ENCODE data around the gene NME7. TPM values are rescaled to one million over a fixed set of nuclear protein-coding genes. Genes with fewer than 3 reads are reported as not detected.
A peak's percentile ranks its signal among the peaks of the same experiment; 100 is the strongest.
"Not testable (repeated sequence)": the region's sequence is repeated elsewhere in the genome, so short reads cannot be mapped to it uniquely, and the experiment has no call there.

Gene NME7
- total RNA-seq, 2 donors from 2014 or later: 13.0 TPM

DNA sequence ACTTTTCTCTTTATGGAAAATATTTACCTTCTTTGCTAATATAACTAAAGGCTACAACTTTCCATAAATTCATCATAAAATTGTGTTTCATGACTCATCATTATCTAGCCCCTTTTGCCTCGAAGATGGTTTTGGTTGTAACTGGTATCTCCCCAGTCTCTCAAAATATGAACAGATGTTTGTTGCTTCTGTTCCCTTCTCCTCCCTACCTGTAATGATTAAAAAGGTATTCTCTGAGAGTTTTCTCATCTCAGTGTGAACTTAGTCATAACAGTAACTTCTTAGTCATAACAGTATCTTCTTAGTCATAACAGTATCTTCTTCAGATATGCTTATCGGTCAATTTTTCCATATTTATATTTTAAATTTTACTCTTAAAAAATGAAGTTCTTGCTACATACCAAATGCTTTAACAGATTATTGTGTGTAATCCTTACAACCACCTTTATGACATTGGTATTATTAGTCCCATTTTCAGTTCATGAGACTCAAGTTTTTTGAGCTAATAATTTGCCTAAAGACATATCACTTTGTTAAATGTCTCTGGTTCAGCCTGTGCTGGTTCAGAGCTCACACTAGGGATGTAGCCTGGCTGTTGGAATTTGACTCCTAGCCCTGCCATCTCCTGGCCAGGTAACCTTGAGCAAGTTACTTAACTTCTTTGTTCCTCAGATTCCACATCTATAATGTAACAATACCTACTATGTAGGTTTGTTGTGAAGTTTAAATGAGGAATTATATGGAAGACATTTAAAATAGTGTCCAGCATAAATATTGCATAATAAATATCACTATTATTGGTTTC, 228.5 kb downstream of the NME7 start:
- H3K9me3 Mint-ChIP-seq: no peaks in the 10 kb centered on the region
- H3K27ac Mint-ChIP-seq: peak overlapping the region; percentile 55 to 91
- ATAC-seq (peak; percentile 96 to 97), DNase-seq (ENCODE audit: low spot score in 2 of 2) (no peak)
- H3K36me3 Mint-ChIP-seq: no peaks in the 10 kb centered on the region

DNA sequence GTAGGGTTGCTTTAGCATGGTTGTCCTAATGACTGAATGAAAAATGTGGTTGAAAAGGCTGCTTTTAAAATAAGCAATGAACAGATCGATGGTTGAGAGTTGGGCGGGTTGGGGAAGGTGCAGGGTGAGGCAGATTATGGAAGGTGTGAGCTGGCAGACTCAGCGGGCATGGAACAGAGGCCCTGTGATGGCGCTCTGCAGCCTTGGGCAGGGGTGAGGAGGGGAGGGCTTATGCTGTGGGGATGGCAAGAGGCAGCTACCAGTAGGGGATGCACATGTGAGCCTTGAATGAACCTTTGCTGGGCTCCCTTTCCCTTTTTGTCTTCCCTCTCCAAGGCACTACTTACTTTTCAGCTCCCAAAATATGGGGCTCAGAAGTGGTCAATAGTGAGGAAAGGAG, 230.2 kb downstream of the NME7 start:
- Mint-ChIP-seq H3K9me3 (no peaks in the 10 kb centered on the region), H3K36me3 (peaks cover 0 to 4% of the 10 kb centered on the region in 2 donors)
- no peak for ATAC-seq

DNA sequence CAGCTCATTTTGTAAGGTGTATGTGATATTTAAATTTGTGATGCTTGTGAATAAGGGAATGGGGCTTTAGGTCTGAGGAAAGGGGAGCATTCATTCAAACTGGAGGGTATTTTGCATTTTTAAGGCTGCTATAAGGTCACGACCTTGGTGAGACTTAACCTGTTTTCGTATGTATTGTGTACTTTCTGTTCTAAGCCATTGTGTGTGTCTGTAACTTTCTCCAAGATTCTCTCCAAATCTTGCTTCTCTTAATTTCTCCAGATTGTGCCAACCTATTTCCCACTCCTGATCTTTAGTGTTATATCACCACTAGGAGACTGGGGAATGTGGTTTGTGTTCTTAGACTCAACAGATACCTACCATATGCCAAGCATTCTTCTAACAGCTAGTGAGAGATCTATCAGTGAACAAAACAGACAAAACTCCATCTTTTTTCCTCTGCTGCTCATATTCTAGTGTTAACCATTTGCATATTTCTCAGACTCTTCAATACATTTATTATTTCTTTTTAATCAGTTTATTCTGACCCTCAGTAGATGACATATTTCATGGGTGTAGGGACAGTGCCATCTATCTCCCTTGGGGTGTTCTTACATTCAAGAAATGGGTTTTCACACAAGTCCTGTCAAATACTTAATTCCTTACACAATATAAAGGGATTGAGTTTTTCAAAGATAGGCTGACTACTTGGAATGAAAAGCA, 233.6 kb downstream of the NME7 start:
- H3K27ac Mint-ChIP-seq: no peak overlapping the region
- ATAC-seq: no peak

More for the DNA sequence above, 230.2 kb downstream of the NME7 start:
- no peak for DNase-seq (ENCODE audit: low spot score in 2 of 2)
- peak overlapping the region in 1 of 2 donors; percentile 47 for H3K27ac Mint-ChIP-seq

DNA sequence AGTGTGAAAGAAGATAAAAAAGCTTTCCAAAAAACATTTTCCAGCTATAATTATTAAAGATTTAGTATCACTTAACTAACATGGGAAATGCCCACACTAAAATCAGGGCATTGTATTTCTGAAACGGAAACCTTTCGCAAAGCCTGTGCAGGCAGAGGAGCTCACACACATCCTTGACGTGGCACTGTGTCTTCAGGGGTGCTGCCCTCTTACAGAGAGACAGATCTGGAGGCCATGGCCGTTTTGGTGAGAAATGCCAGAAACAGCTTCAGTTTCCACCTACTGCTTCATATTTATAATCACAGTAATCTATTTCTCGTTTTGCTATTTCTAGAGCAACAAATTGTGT, 234.4 kb downstream of the NME7 start:
- H3K9me3 Mint-ChIP-seq: no peaks in the 10 kb centered on the region
- no peak overlapping the region for H3K27ac Mint-ChIP-seq
- ATAC-seq: no peak
- no peak for DNase-seq (ENCODE audit: low spot score in 2 of 2)
- H3K36me3 Mint-ChIP-seq: peaks cover 0 to 14% of the 10 kb centered on the region in 2 donors

More for the DNA sequence above, 233.6 kb downstream of the NME7 start:
- DNase-seq (ENCODE audit: low spot score in 2 of 2): no peak
- H3K9me3 Mint-ChIP-seq: no peaks in the 10 kb centered on the region
- H3K36me3 Mint-ChIP-seq: peaks cover 0 to 14% of the 10 kb centered on the region in 2 donors

DNA sequence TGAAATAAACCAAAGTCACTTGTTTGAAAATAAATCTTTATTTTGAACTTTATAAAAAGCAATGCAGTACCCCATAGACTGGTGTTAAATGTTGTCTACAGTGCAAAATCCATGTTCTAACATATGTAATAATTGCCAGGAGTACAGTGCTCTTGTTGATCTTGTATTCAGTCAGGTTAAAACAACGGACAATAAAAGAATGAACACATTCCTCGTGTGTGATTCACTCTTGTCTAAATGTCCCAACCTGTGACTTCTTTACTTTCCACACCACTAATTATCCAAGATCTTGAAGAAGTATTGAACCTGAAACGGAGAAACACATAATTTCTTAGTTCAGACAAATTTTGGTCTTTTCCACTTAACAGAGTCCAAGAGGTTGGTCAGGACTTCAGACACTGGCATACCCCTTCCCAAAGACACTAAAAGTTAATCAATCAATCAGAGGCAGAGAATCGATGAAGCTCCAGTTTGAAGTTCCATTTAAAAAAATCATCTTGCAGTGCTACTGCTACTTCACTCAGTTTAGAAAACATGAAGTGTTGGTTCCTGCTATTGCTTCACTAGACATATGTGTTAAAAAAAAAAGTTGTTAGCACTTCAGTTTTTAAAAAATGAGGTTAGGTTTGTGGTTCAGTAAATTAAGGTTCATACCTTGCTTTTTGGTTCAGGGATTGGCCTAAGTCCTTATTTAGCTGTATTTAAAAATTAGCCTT, 234.9 kb downstream of the NME7 start:
- peaks cover 0 to 14% of the 10 kb centered on the region in 2 donors for H3K36me3 Mint-ChIP-seq
- no peak for DNase-seq (ENCODE audit: low spot score in 2 of 2)
- ATAC-seq: no peak
- no peaks in the 10 kb centered on the region for H3K9me3 Mint-ChIP-seq
- H3K27ac Mint-ChIP-seq: no peak overlapping the region

DNA sequence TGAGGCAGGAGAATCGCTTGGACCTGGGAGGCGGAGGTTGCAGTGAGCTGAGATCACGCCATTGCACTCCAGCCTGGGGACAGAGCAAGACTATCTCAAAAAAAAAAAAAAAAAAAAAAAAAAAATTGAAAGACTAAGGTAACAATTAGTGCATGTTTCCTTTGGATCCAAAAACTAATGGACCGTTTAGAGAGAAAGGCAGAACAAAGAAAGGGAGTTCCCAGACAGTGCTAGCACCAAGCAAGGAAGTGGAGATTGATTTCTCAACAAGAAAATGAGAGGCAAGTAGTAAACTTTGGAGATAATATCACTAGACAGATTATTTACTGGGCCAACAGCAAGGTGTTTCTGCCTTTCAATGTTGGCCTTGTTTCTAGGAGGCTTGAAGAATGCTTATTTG, 236.9 kb downstream of the NME7 start:
- H3K27ac Mint-ChIP-seq: no peak overlapping the region
- peaks cover 0 to 14% of the 10 kb centered on the region in 2 donors for H3K36me3 Mint-ChIP-seq
- ATAC-seq (no peak), DNase-seq (ENCODE audit: low spot score in 2 of 2) (no peak)
- H3K9me3 Mint-ChIP-seq: no peaks in the 10 kb centered on the region

DNA sequence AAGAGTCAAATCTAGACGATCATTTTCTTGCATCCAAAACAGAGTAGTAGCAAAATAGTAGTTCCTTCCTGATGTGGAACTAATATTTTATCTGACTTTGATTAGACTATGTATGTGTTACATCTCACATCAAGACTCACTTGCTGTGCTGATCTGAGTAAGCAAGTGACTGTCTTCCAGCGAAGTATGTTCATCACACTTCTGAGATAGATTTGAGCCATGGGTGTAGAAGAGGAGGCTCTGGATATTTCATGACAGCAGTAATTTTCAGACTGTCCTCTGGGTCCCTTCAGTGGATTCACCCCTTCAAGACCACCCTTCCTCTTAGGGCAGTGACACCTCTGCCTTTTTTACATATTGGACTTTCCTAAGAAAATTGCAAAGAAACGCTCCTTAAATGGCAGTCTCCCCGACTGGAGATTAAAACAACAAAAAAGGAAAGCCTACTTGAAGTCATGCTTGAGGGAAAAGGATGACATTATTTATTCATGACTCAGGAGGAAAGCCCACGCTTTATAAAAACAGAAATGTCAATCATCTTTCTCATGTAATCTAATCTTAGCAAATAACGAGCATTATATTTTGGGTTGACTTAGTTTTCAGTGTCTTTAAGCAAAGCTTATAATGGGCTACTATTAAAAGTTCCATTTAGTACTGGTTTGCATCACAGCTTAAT, 238.3 kb downstream of the NME7 start:
- DNase-seq (ENCODE audit: low spot score in 2 of 2) (no peak), ATAC-seq (peak in 1 of 2 donors; percentile 64)
- H3K9me3 Mint-ChIP-seq: no peaks in the 10 kb centered on the region
- no peak overlapping the region for H3K27ac Mint-ChIP-seq
- peaks cover 0 to 14% of the 10 kb centered on the region in 2 donors for H3K36me3 Mint-ChIP-seq

DNA sequence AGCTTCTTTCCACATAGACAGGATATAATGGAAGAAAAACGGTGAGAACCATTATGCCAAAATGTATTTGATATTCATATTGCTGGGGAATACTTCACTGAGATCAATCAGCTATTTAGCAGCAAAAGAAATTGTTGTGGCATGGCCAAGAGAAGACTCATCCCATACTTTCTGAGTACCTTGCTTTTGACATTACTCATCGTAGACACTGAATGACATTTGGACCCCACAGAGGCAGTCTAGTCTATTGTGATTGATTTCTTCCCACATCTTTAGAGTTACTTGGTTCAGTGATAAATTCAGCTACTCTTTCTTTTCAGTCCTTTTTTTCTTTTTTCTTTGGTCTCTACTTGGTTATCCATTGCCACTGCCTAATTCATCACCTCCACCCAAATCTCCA, 239.0 kb downstream of the NME7 start:
- no peak overlapping the region for H3K27ac Mint-ChIP-seq
- ATAC-seq (peak; percentile 93 to 99), DNase-seq (ENCODE audit: low spot score in 2 of 2) (no peak)
- no peaks in the 10 kb centered on the region for H3K9me3 Mint-ChIP-seq
- H3K36me3 Mint-ChIP-seq: peaks cover 0 to 14% of the 10 kb centered on the region in 2 donors

DNA sequence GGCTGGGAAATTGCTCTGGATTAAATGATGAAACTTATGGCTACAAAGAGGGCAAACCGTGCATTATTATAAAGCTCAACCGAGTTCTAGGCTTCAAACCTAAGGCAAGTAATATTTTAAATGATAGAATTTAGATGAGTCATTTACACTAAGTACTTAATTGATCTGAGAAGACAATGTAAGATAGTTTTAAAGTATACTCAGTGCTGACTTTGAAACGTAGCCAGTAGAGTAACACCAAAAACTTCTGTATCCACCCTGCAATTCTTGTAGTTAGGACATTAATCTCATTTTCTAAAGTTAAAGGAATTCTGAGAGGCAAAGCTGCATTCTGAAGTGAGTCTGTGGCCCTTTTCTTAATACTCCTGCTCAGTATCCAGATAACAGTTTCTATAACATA, 240.3 kb downstream of the NME7 start:
- ATAC-seq (no peak), DNase-seq (ENCODE audit: low spot score in 2 of 2) (no peak)
- Mint-ChIP-seq H3K27ac (no peak overlapping the region), H3K36me3 (peaks cover 0 to 9% of the 10 kb centered on the region in 2 donors), H3K9me3 (no peaks in the 10 kb centered on the region)

DNA sequence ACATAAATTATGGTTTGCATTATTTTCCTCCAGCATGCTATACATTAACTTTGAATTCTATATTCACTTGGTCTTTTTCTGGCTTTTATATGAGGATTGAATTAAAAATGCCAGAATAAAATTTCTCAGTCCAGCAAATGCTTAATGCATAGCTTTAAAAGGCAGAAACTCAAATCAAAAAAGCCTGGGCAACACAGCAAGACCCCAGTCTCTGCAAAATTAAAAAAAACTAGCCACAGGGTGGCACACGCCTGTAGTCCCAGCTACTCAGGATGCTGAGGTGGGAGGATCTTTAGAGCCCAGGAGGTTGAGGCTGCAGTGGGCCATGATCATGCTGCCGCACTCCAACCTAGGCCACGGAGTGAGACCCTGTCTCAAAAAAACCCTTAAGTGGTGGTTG, 241.3 kb downstream of the NME7 start:
- ATAC-seq: no peak
- Mint-ChIP-seq H3K36me3 (peaks cover 0 to 5% of the 10 kb centered on the region in 2 donors), H3K9me3 (no peaks in the 10 kb centered on the region), H3K27ac (no peak overlapping the region)
- DNase-seq (ENCODE audit: low spot score in 2 of 2): no peak

DNA sequence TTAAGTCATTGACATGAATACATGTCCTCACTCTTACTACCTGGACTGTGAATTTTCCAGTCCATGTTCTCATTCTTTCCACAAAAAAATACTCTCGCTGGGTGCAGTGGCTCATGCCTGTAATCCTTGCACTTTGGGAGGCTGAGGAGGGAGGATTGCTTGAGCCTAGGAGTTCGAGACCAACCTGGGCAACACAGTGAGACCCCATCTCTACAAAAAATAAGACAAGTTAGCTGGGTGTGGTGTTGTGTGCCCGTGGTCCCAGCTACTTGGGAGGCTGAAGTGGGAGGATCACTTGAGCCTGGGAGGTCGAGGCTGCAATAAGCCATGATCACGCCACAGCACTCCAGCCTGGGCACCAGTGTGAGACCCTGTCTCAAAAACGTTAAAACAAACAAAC, 242.0 kb downstream of the NME7 start:
- DNase-seq (ENCODE audit: low spot score in 2 of 2); H3K9me3 Mint-ChIP-seq; H3K27ac Mint-ChIP-seq; H3K36me3 Mint-ChIP-seq; ATAC-seq: not testable (repeated sequence)

DNA sequence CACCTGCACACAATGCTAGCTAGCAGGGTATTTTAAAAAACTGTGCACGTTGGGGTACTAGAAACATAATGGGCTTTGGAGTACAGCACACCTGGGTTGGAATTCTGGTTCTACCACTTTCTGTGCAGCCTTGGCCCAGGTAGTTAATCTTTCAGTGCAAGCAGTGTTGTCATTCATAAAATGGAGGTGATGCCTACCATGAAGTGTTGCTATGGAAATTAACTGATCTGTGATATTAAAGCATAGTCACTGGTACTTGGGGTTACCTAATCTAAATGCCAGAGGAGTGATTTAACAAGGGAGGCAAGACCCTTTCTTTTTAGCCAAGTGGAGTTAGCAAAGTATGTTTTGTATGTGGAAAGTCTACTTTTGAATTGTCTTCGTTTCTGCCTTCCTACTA, 243.1 kb downstream of the NME7 start:
- Mint-ChIP-seq H3K36me3 (no peaks in the 10 kb centered on the region), H3K9me3 (no peaks in the 10 kb centered on the region), H3K27ac (no peak overlapping the region)
- DNase-seq (ENCODE audit: low spot score in 2 of 2): no peak
- ATAC-seq: no peak

DNA sequence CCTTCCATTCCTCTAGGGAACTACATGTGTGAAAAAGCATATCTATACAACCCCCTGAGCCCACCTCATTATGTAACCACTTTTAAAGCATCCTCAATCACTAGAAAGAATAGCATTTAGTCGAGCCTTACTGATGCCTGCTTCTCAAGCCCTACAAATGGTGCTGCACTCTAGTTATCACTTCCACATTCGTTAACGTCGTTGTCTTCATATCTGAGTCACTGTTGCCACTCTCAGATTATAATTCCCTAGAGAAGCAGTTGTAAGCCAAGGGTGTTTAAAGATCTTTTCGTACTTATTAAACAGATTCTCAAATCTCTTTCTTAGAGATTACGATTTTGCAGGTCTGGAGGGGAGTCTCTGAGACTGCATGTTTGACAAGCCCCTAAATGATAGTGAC, 244.6 kb downstream of the NME7 start:
- Mint-ChIP-seq H3K36me3 (no peaks in the 10 kb centered on the region), H3K9me3 (no peaks in the 10 kb centered on the region), H3K27ac (no peak overlapping the region)
- ATAC-seq (no peak), DNase-seq (ENCODE audit: low spot score in 2 of 2) (no peak)

DNA sequence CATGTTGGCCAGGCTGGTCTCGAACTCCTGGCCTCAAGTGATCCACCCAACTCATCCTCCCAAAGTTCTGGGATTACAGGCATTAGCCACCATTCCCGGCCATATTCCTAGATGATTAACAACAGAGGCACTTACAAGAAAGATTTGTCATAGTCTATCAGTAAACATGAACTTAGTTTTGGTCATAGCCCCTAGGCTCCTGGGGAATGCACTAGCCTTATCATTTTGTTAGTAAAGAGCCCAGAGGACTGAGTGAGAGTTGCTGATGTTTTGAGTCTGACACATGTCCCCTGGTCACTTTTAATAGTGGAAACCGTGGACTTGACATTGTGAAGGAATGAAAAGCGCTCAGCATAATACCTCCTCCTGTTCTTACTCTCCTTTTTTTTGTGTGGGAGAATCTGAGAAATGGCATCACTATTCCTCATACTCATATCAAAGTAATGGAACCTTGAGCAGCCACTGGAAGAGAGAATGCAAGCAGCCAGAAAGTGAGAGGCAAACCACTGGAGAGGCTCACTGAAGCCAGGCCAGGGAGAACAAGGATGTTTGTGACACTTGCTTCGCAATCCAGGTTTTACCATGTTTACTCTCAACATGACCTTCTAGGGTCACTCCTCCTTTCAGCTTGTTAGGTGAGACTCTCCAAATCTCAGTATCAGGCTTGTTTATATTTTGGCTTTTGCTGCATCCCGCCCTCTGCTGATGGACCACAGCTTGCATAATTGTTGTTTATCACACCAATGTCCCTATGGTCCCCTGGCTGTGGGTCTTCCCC, 246.3 kb downstream of the NME7 start:
- Mint-ChIP-seq H3K36me3 (no peaks in the 10 kb centered on the region), H3K9me3 (no peaks in the 10 kb centered on the region), H3K27ac (no peak overlapping the region)
- DNase-seq (ENCODE audit: low spot score in 2 of 2): no peak
- ATAC-seq: peak in 1 of 2 donors; percentile 22

DNA sequence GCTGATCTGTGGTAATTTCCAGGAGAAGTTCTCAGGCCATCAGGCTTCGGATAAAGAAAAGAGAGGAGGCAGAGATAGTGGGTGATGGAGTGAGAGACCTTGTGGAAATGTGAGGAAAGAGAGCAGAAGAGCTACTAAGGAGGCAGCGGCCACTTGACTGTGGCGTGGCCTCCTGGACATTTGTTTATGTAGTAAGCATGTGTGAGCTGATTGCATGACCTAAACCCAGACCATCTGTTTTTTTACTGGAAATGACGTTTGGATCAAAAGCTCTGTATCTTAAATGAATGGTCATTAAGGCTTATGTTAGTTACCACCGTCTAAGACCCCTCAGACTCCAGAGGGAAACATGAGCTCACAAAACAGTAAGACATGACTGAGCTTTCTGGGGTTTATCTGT, 247.5 kb downstream of the NME7 start:
- no peak for DNase-seq (ENCODE audit: low spot score in 2 of 2)
- H3K36me3 Mint-ChIP-seq: no peaks in the 10 kb centered on the region
- no peaks in the 10 kb centered on the region for H3K9me3 Mint-ChIP-seq
- H3K27ac Mint-ChIP-seq: no peak overlapping the region
- no peak for ATAC-seq

DNA sequence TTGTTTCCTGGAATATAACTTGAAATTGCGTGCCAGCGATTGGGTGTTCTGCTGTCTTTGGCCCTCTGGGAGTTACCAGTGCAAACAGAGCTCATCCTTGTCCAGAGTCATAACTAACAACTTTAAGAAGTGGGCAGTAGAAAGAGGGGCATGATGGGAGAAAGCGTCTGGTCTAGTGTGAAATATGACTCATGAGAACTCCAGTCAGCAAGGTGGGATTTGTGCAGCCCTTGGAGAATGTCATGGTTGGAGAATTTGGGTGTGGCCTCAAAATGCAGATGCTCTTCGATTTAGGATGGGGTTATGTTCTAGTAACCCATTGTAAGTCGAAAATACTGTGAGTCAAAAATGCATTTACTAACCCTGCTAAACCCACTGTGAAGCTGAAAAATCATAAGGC, 248.2 kb downstream of the NME7 start:
- ATAC-seq (no peak), DNase-seq (ENCODE audit: low spot score in 2 of 2) (no peak)
- no peaks in the 10 kb centered on the region for H3K9me3 Mint-ChIP-seq
- no peak overlapping the region for H3K27ac Mint-ChIP-seq
- H3K36me3 Mint-ChIP-seq: no peaks in the 10 kb centered on the region

Measured in activated naive CD4-positive, alpha-beta T cell treated with anti-CD3 and anti-CD28 coated beads, Interleukin-2, amount 50 U/mL, for 72 hours (primary cell).